Stimulated activated CD4-positive, alpha-beta T cell treated with anti-CD3 and anti-CD28 coated beads, Interleukin-12 subunit alpha, Interleukin-12 subunit beta, amount 100 ng/mL, for 48 hours (primary cell): Measurements from ENCODE around the gene NOL4L.
"Not testable (repeated sequence)": the region's sequence is repeated elsewhere in the genome, so short reads cannot be mapped to it uniquely, and the experiment has no call there.

ENCODE experiments used
- DNase-seq, 3 donors: peaks; one replicate each; pipeline ENCODE4 v3.0.0-alpha.2; 2020; ENCODE audit warnings: low read depth in 2 of 3, low spot score in 1 of 3

NOL4L gene

DNA sequence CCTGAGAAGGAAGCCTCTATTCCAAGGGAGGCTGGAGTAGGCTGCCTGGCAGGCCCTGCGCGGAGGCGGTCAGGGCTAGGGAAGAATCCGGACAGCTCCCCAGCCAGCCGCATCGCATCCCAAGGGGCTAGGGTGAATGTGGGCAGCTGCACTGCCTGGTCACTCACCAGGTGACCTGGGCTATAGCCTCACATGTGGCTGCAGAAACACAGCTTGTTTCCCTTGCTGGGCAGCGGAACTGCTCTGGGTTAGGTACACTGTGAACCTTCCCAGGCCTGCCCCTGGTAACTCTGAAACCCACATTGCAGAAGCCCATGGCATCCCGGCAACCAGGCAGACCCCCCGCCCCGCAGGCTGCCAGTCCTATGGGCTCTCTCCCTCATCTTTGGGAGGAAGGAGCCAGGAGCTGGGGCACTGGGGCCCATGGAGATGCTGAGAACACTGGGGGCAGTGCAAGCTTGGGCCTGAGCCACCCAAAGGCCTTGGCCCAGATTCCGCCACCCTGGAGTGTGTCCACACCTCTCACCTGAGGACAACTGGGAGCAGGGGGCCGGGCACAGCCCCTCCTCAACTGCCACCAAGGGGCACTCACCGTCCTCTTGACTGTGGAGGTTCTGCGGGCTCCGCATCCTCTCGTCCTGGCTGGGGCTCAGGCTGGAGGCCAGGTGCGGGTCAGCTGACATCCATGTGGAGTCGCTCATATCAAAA, 111.0 kb downstream of the NOL4L start:
- no peak for DNase-seq

GRCh38 chr20:32473231-32474008, 111.7 kb downstream of the NOL4L start:
- no peak for DNase-seq

DNA sequence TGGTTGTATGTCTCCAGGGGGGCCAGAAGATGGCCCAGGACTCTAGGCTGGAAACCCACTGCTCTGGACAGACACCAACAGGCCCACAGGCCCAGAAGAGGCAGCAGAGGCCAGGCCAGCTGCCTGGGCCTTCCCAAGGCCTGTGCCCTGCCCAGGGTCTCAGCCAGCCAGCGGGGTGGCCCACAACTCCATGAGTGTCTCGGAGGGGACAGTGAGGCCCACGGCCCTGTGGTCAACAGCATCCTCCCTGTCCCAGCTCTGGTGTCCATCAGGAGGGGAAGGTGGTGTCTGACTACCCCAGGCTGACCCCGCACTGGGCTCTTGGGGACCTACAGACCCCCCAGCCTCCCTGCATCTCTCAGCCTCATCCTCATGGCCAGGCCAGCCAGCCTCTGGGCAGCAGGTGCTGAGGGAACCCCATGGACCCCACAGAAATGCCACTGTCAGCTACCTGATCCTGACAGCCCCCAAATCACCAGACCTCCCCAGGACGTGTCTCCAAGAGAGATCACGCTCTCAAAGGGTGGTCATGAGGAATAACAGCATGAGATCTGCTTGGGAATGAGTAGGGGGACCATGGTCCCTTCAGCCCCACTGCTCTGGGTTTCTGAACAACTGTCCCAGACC, 112.4 kb downstream of the NOL4L start:
- DNase-seq, result no peak

DNA sequence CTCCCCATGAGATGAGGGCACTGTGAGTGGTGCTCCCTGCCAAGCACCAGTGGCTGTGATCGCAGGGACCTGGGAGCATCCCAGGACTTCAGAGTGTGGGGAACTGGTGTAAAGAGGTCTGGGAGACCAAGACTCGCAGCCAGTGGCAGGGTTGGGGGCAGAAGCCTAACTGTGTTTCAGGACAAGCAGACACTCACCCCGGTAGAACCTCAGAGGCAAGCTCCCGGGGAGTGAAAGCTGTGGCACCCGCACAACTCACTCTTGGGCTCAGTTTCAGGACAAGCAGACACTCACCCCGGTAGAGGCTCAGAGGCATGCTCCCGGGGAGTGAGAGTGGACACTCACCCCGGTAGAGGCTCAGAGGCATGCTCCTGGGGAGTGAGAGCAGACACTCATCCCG, 114.2 kb downstream of the NOL4L start:
- no peak for DNase-seq

DNA sequence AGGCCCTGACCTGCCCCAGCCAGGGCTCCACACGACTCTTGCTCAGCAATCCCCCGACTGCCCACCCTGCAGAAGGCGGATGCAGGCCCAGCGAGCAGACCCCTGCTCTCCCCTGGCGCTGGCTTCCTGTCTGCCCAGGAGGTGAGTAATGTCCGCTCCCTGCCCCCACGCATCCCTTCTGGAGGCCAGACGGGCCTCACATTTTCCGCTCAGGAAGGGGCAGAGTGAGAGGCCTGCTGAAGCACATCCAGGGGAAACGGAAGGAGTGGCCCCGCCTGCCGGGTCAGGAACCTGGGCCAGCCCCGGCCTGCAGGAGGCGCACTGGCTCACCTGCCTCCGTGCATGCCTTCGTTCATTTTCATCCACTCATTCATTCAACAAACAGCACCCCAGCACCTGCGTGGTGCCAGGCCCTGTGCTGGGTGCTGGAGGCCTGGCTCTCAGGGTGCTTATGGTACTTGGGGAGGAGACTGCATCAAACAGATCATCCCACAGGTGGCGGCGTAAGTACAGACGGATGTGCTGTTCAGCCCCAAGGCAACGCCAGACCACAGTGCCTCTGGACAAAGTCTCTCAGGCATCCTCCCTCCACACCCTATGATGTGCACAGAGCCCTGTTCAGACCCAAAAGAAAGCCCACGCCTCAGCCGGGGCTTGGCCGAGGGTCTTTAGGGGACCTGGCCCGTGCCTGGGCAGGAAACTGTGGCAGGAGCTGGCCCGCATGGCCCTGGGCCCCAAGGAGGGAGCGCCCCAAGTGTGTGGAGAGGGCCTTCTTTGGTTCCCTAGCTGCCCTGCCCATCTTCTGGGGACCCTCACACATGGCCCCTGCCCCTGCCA, 114.9 kb downstream of the NOL4L start:
- DNase-seq, result peak in 1 of 3 donors; percentile 16

GRCh38 chr20:32468860-32469259, 116.3 kb downstream of the NOL4L start:
- DNase-seq, result no peak

DNA sequence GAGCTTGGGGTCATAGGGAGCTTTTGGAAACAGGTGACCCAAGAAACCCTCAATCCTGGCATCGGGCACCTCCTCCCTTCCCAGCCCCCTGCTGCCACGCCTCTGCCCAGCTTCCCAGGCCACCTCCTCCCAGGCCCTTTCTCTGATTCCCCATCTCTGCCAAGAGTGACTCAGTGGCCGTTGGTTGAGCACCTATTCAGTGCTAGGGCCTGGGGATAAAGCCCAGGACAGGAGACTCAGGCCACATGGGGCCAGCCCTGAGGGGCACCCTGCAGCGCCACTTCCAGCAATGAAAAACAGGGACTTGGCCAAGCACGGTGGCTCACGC, 116.9 kb downstream of the NOL4L start:
- no peak for DNase-seq

- no peak for DNase-seq
Observed at GRCh38 chr20:32467506-32468312, 117.4 kb downstream of the NOL4L start.

- no peak for DNase-seq
Observed at GRCh38 chr20:32466739-32467505, 118.2 kb downstream of the NOL4L start.

GRCh38 chr20:32465901-32466675, 119.0 kb downstream of the NOL4L start:
- DNase-seq, result not testable (repeated sequence)

- no peak for DNase-seq
Observed at GRCh38 chr20:32465092-32465900, 119.8 kb downstream of the NOL4L start.

DNA sequence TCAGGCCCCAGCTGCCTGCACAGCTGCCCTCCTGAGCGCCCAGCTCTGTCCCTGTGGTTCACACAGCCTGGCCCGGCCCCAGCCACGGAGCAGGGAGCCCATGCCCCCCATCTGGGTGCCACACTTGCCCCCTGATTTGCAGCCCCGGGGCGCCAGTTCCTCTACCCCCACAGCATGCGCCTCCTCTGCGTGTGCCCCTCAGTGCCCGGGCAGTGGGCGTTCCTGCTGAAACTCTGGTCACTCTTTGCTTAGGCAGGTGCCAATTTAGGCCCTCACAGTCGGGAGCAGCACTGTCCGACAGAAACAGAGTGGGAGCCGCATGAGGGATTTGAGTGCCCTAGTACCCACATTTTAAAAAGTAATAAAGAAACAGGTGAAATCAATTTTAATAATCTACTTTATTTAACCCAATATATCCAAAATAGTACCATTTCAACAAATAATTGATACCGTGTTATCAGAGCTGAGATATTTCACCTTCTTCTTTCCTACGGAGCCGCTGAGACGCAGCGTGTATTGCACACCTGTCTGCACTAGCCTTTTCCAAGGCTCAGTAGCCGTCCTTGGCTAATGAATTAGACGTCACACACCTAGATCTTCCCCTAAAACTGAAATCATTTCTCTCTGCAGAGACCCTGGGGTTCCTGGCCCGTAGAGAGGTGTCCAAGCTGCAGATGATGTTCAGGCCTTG, 120.6 kb downstream of the NOL4L start:
- no peak for DNase-seq

DNA sequence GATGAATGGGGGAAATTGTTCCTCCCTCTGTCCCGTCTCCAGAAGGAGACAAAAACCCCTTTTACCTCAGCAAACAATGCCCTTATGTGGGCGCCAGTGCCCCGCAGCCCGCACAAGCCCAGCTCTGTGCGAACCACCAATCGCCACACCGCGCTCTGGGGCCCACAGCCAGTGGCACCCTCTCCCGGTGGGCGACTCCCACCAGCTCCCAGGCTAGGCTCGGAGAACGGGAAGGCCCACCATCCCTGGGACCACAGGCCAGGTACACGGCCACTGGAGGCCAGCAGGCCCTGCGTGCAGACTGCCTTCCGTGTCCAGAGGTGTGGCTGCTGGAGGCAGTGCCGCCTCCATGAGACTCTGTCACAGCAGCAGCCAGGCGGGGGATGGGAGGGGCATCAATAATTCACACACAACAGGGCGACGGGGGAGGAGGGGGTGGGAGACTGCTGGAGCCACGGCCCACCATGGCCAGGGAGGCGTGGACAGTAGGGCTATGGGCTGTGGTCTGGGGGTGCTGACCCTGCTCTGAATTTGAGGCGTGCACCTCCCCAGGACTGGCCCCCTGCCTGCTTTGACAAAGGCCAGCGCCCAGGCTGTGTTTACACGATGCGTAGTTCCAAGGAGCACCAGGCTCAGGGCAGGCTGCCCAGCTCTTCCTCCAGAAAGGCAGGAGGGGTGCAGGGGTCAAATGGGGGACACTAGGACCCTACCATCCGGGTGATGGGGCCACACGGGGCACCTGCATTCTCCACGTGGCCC, 121.3 kb downstream of the NOL4L start:
- DNase-seq, result no peak

- DNase-seq, result no peak
Observed at GRCh38 chr20:32462900-32463641, 122.1 kb downstream of the NOL4L start.

GRCh38 chr20:32461836-32462600, 123.1 kb downstream of the NOL4L start:
- no peak for DNase-seq
